Right renal cortex interstitium (tissue), 3 donors: ENCODE results near the gene APEH. TPM values are rescaled to one million over a fixed set of nuclear protein-coding genes. Genes with fewer than 3 reads are reported as not detected.

Experiments
- DNase-seq, 3 donors: peaks; one replicate each; pipeline ENCODE4 v3.0.0-alpha.2; 2013; ENCODE audit warnings: low read depth in 3 of 3, low spot score in 2 of 3
- polyA plus RNA-seq, 3 donors: library from polyadenylated mRNA; unstranded; fragments of 120-200 nt; gene quantifications; one replicate each; pipeline ENCODE4 v1.2.1, GENCODE V29; 2013; ENCODE audit not compliant: insufficient read length in 3 of 3

Gene APEH
- 100 to 1,000 TPM; 147 to 178 (median 155) TPM for polyA plus RNA-seq

DNA sequence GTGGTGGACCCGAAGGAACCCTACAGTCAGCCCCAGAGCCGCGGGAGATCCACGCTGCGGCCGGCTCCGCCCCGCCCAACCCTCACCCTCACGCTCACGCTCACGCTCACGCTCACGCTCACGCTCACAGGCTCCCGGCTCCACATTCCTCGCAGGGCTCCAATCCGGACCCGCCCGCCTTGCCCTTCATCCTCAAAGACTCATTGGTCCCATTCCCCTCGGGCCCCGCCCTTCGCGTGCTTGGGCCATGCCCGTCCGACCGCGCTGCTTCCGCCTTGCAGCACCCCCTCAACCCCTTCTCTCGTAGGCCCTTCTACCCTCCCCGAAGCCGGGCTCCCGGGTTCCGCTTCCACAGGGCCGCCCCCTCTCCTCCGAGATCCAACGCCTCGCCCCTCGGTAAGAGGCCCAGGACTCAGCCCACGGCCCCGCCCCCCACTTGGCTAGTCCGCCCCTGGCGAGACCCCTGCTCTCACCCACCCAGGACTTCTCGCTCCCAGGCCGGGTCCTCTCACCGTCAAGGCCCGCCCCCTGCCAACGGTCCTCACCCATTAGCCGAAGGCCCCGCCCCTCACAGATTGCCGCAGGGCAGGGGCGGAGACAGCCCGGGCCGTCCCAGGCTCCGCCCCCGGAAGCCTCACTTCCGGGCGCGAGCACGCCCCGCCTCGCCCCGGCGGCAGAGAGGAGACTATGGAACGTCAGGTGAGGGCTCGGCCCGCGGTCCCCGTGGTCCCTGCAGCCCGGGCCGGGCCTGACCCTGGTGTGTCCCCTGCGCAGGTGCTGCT lies at the start of gene APEH:
Gene APEH, plus strand, starts transcription at position 637 of the 782 bp plus-strand sequence. Its CDS starts 51 bp downstream, at position 688.
- DNase-seq: peak; percentile 88 to 90 (median 88)

- DNase-seq: no peak
Observed at GRCh38 chr3:49625071-49625470, 49.1 kb upstream of the APEH start.

DNA sequence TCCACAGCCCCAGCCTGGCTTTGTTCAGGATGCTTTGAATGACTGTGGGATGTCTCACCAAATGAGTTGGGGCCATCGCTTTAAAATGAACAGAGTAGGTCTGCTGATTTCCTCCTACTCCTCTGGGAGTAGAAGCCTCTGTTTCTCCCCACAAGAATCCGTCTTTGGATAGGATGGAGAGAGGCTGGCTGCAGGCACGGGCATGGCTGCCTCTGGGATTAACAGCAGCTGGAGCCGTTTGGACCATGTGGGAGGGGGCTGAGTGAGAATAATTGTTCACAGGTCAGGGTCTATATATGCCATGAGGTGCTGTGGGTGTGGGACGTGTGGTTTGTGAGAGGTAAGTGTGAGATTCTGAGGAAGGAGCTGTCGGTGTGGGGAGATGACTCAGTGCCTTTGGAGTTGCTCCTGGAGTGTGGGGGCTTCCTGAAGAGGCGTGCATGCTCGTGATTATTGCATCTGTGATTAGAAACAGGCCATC lies 48.0 kb upstream of the APEH start:
- no peak for DNase-seq

- no peak for DNase-seq
Observed at GRCh38 chr3:49626796-49627195, 47.4 kb upstream of the APEH start.

DNA sequence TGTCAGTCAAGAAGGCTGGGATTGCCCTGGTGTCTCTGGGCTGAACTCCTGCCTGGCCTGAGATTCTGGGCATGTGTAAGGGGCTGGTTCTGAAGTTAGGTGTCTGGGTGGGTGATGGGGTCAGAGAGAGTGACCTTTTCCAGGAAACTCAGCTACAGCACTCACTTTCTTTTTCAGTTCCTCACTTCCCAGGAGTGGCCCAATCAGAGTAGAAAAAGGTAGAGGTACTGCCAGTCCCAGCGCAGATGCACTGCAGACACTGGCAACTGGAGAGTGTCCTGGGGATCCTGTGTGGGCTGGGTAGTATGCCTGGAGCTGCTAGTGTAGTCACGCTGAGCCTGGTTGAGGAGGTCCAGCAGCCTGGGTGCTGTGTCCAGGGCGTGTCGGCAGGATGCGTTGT lies 46.5 kb upstream of the APEH start:
- DNase-seq: no peak

DNA sequence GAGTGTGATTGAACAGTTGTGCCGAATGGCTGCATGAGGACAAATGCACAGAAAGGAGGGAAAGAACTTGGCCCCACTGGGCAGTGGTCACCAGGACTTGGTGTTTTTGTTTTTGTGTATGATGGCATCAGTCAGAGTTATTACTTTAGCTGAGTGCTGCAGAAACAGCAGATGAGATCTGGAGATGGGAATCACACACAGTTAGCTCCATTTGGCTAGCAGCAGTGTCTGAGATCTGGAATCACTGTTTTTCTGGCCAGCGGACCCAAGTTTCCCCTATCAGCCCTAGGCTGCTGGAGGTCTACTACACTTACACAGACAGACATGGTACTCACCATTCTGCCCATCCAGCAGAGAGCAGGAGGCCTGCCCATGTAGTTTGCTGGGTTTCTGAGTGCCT lies 45.9 kb upstream of the APEH start:
- no peak for DNase-seq

DNA sequence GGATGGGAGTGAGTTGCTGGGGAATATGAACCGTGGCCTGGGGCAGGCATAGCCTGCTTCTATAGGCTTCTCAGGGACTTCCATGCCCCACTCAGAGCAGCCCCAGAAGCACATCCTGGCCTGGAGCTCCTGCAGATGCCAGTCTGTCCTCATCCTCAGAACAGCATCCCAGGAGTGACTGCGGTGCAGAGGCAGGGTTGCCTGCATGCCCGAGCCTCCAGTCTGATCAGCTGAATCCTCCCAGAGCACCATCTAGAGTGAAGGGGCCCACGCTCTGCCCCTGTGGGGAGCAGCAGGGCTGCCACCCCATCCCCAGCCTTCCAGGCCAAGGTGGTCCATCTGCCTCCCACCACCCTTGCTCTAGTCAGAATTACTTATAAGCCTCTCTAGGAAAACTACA lies 44.7 kb upstream of the APEH start:
- no peak for DNase-seq

- no peak for DNase-seq
Observed at GRCh38 chr3:49629866-49630265, 44.3 kb upstream of the APEH start.

DNA sequence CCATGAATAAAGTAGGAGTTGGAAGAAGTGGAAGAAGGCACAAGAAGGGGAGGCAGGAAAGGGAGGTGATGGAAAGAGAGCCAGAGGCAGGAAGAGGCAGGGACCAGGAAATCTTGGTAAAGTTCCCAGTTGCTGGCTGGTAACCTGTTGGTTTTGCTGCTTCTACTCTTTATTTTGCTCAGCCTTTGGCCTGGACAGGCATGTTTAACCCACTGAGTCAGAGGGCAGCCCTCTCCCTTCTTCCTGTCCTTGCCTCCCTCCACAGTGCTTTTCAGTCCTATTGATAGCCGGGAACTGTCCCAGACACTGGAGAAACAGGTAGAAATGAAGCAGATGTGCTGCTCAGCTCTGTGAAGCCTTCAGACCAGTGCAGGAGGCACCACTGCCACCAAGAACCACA lies 43.4 kb upstream of the APEH start:
- no peak for DNase-seq

GRCh38 chr3:49634736-49635135 lies 39.4 kb upstream of the APEH start:
- DNase-seq: no peak

- no peak for DNase-seq
Observed at GRCh38 chr3:49636883-49637609, 37.1 kb upstream of the APEH start.

DNA sequence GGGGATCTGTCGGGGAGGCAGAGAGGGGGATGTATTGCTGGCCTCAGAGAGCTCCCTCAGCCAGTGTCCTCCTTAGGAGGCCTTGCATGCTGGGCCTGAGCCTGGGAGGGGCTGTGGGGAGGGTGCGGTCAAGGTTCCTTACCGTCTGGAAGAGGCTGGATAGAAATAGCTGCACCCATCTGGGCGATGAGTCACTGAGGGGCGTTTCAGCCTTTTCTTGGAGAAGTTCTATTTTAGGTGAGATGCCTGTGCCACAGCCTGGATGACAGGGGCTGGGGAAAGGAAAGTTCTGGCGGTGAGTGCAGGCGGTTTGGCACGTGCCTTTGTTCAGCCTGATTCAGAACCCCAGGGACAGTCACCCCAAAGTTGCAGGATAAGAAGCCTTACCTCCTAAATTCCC lies 35.7 kb upstream of the APEH start:
- DNase-seq: no peak

GRCh38 chr3:49639551-49639950 lies 34.6 kb upstream of the APEH start:
- DNase-seq: no peak

- no peak for DNase-seq
Observed at GRCh38 chr3:49641292-49641691, 32.9 kb upstream of the APEH start.

GRCh38 chr3:49641921-49642707 lies 32.0 kb upstream of the APEH start:
- DNase-seq: no peak

DNA sequence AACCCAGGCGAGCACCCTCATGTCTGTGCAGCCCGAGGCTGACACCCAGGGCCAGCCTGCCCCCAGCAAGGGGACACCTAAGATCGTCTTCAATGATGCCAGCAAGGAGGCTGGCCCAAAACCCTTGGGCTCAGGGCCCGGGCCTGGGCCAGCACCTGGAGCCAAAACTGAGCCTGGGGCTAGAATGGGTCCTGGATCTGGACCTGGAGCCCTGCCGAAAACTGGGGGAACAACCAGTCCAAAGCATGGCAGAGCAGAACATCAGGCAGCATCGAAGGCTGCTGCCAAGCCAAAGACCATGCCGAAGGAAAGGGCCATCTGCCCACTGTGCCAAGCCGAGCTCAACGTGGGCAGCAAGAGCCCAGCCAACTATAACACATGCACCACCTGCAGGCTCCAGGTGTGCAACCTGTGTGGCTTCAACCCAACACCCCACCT lies 31.4 kb upstream of the APEH start:
- no peak for DNase-seq

GRCh38 chr3:49644684-49645083 lies 29.5 kb upstream of the APEH start:
- DNase-seq: no peak

- DNase-seq: no peak
Observed at GRCh38 chr3:49646236-49646635, 27.9 kb upstream of the APEH start.

- DNase-seq: no peak
Observed at GRCh38 chr3:49647741-49648140, 26.4 kb upstream of the APEH start.

- no peak for DNase-seq
Observed at GRCh38 chr3:49648354-49649019, 25.7 kb upstream of the APEH start.

DNA sequence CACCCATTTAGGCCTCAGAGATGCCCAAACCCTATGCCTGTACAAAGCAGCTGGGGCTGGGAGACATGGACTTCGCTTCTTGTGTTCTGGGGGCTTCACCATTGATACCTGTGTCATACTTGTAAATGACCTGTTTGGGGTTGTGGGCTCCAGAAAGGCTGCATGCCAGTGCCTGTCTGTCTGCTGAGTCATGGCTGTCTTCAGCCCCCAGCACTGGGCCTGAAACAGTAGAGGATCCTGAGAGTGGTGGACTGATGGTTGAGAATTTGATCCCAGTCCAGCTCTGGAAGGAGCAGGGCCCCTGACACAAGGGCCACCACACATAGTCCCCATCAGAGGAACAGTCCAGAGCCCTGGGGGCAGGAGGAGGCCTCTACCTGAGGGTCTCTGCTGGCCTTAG lies 24.6 kb upstream of the APEH start:
- no peak for DNase-seq
